ENCODE data around the gene ASMT.
"Not testable (repeated sequence)": the region's sequence is repeated elsewhere in the genome, so short reads cannot be mapped to it uniquely, and the experiment has no call there.

Gene ASMT

DNA sequence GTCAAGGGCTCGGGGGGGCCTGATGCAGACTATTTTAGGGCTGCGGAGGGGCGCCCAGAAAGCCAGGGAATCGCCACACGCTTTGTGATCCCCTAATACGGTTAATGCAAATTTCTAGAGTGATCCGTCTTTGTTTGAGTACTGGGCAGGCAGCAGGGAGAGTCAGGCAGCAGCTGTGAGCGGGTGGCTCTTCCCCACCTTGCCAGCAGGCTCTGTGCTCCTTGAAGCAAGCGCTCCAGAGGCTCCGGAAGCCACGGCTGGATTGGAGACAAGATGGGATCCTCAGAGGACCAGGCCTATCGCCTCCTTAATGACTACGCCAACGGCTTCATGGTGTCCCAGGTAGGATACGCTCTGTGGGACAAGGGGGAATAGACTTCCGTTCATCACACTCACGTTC is at the start of gene ASMT:
ASMT (plus strand) TSS at position 133 of the 400 bp plus-strand sequence; CDS start at position 274, 141 bp downstream.
- no peak for DNase-seq (ENCODE audit: low spot score)

DNA sequence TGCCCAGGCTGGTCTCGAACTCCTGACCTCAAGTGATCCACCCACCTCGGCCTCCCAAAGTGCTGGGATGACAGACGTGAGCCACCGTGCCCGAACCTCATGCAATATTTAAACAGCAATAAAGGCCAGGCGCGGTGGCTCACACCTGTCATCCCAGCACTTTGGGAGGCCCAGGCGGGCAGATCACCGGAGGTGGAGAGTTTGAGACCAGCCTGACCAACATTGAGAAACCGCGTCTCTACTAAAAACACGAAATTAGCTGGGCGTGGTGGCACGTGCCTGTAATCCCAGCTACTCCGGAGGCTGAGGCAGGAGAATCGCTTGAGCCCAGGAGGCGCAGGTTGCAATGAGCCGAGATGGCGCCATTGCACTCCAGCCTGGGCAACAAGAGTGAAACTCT is 40.7 kb upstream of the ASMT start:
- not testable (repeated sequence) for DNase-seq (ENCODE audit: low spot score)

GRCh38 chrX:1576201-1576992 is 38.5 kb upstream of the ASMT start:
- no peak for DNase-seq (ENCODE audit: low spot score)

DNA sequence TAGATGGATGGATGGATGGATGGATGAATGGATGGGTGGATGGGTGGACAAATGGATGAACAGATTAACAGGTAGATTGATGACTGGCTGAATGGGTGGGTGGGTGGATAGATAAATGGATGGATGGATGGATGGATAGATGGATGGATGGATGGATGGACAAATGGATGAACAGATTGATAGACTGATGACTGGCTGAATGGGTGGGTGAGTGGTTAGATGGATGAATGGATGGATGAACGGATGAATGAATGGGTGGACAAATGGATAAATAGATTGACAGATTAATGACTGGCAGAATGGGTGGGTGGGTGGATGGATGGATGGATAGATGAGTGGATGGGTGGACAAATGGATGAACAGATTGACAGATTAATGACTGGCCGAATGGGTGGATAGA is 37.0 kb upstream of the ASMT start:
- no peak for DNase-seq (ENCODE audit: low spot score)

GRCh38 chrX:1578511-1579173 is 36.2 kb upstream of the ASMT start:
- no peak for DNase-seq (ENCODE audit: low spot score)

DNA sequence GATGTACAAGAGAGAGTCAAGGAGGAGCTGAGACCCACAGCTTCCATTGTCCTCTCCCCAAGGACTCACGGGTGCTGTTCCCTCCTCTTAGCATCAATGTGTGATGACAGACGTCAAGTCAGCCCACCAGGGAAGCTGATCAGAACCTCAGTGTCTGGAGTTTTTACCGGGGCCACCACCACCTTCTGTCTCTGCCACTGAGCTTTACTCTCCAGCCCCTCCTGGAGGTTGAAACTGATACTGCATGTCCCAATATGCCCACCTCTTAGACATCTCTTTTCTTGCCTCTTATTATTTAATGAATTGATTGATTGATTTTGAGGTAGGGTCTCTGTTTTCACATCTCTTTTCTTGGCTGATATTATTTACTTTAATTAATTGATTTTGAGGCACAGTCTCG is 33.7 kb upstream of the ASMT start:
- DNase-seq (ENCODE audit: low spot score), result peak; percentile 69

GRCh38 chrX:1582686-1583437 is 32.0 kb upstream of the ASMT start:
- peak; percentile 59 for DNase-seq (ENCODE audit: low spot score)

DNA sequence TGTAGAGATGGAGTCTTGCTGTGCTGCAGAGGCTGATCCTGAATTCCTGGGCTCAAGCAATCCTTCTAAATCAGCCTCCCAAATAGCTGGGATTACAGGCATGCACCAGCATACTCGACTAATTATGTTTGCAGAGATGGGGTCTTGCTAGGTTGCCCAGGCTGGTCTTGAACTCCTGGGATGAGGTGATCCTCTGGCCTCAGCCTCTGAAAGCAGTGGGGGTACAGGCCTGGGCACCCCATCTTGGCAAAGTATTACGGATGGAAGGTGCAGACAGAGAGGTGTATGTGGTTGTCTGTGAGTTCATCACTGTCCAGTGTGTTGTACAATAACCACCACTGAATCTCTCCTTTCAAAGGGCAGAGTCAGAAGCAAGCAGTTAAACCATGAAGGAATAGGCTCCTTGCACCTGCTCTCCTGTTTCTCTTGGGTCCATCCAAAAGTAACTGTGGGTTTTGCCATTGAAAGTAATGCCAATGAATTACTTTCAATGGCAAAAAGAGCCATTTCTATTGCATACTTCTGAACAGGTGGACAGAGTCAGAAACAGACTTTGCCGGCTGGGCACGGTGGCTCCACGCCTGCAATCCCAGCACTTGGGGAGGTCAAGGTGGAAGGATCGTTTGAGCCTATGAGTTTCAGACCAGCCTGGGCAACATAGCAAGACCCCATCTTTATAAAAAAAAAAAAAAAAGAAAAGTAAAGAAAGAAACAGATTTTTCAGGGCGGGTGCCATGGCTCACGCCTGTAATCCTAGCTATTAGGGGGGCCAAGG is 30.4 kb upstream of the ASMT start:
- DNase-seq (ENCODE audit: low spot score), result no peak

DNA sequence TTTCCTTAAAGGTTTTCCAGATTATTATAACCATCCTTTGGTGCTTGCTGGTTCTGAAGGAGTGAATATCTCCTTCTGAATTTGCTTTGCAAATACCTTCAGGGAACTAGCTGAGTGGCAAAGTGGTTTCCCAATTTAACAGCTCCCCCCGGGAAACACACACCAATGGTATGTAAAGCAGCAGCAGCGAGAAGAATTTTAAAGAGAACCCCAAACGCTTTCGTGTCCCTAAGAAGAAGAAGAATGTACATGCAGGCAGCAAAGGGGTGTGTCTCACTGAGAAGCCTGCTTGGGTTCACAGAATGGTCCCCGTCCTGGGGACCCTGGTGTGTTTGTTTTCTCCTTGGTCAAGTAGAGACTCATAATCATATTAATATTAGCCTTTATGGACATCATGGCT is 27.7 kb upstream of the ASMT start:
- DNase-seq (ENCODE audit: low spot score), result no peak

DNA sequence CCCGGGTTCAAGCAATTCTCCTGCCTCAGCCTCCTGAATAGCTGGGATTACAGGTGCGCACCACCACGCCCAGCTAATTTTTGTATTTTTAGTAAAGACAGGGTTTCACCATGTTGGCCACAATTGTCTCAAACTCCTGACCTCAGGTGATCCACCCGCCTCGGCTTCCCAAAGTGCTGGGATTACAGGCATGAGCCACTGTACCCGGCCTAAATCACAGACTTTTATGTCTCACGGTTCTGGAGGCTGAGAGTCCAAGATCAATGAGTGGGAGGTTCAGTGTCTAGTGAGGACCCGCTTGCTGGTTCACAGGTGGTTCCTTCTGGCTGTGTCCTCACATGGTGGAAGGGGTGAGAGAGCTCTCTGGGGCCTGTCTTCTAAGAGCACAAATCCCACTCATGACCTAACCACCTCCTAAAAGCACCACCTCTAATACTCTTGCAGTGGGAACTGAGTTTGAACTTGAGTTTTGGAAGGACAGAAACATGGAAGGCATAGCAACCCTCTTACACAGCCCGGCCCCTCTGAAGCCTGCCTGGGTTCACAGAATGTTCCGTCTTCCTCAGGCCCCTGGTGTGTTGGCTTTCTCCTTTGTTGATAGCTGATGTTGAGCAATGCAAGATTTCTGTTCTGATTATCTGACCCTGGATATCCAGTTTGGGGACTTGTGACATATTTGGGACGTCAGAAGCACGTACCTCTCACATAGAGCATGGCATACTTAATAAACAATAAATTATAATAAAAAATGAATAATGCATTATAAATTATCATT is 25.3 kb upstream of the ASMT start:
- DNase-seq (ENCODE audit: low spot score), result no peak

DNA sequence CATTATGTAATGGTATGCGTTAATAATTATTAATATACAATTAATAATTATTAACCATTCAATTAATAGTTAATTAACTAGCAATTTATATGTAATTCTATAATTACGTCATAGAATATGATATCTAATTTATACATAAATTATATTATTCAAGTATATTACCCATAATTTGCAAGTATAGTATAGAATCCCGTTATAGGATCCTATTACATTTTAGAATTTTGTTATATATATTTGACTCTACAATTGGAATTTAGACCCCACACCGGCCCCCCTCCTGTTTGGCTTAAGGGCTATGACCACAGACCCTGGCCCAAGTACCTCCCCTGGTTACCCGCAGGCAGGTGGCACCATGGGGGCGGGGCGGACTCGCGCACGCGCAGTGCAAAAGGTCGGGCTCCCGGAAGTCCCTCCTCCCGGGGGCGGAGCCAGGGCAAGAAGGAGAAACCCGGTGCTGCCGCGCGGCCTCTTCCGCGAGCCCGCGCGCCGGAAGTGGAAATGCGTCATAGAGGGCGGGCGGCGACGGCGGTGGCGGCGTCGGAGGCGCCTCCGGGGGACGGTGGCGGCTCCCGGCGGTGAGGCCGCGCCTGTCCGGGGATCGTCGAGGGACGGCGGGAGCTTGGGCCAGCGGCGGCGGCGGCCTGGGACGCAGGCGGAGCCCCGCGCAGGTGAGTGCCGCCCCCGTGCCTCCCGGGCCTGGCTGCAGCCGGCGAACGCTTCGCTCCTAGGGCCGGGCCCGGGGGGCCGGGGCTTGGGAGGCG is 23.6 kb upstream of the ASMT start, which contains the start of gene AKAP17A:
AKAP17A (plus strand) TSS at position 503 of the 761 bp plus-strand sequence. CDS start 1,859 bp downstream, outside the sequence.
- peak; percentile 93 for DNase-seq (ENCODE audit: low spot score)

DNA sequence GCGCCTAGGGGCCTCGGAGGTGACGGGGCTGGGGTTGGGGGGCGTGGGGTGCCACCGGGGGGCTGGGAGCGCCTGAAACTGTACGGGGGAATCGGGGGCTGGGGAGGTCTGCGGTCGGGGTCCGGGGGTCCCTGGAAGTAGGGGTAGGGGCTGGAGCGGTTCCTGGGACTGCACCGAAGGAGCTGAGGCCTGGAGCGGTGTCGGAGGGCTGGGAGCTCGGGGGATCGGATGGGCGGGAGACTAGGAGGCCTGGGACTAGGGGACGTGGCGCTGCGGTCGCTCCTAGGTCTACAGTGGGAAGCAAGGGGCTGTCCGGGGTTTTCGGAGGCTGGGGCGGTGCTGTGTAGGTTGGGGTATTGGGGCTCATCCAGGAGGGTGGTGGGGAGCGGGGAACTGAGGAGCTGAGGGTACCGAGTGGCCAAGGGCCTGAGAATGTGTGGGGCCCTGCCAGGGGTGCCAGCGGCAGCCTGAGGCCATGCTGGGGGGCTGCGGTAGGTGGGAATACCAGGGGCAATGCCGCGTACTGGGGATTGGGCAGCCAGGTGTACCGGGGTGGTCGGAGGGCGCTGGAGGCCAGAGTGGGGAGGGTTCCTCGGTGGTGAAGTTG is 22.9 kb upstream of the ASMT start:
- DNase-seq (ENCODE audit: low spot score), result no peak

DNA sequence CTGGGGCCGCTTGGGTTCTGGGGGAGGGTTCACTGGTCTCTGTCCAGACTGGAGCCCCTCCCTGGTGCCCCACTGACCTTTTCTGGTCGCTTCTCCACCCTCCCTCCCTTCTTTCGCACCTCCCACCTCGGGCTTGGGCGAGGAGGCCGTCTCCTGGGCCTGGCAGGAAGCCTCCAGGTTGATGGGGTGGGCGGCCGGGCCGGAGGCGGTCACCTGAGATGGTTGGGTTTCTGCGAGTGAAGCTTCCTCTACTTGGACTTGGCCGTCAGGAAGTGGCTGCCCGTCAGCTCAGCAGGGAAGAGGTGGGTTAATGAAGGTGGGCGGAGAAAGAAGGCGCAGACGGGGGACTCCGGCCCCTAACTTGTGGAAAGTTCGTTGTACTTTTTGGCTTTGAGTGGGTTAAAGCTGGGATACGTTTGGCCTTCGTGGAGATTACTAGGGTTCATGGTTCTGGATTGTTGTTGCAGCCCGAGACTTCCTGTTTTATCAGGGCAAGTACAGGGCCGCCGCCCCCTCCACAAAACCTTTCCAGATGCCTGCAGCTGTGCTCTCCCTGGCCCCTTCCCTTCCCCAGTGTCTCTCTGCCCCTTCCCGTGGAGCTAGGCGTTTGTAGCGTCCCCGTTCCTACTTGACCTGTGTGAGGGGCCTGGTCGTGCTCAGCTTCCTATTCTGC is 22.3 kb upstream of the ASMT start:
- peak; percentile 42 for DNase-seq (ENCODE audit: low spot score)

DNA sequence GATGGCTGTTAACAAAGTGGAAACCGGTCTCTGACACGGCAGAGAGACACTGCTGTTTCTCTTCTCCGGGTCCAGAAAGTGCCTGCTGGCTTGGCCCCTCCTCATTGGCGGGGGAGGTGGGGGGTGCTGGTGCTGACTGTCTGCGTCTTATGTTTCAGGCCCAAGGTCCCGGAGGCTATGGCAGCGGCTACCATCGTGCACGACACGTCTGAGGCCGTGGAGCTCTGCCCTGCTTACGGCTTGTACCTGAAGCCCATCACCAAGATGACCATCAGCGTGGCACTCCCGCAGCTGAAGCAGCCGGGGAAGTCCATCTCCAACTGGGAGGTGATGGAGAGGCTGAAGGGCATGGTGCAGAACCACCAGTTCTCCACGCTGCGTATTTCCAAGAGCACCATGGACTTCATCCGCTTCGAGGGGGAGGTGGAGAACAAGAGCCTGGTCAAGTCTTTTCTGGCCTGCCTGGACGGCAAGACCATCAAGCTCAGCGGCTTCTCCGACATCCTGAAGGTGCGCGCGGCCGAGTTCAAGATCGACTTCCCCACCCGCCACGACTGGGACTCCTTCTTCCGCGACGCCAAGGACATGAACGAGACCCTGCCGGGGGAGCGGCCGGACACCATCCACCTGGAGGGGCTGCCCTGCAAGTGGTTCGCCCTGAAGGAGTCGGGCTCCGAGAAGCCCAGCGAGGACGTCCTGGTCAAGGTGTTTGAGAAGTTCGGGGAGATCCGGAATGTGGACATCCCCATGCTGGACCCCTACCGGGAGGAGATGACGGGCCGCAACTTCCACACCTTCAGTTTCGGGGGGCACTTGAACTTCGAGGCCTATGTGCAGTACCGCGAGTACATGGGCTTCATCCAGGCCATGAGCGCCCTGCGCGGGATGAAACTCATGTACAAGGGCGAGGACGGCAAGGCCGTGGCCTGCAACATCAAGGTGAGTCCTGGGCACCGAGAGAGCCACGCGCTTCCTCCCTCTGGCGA is 21.3 kb upstream of the ASMT start:
- no peak for DNase-seq (ENCODE audit: low spot score)

DNA sequence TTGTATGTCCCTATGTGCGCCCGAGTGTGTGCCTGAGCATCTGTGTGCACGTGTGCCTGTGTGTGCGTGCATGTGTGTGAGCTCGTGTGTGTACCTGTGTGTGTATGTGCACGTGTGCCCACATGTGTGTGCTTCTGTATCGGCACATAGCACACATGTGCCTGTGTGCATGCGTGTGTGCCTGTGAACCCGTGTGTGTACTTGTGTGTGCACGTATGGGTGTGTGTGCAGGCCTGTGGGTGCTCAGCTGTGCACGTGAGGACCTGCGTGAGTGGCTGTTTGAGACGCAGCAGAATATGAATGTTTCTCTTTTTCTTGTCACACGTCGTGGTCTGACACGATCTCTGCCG is 19.2 kb upstream of the ASMT start:
- no peak for DNase-seq (ENCODE audit: low spot score)

GRCh38 chrX:1596676-1597344 is 18.0 kb upstream of the ASMT start:
- no peak for DNase-seq (ENCODE audit: low spot score)

DNA sequence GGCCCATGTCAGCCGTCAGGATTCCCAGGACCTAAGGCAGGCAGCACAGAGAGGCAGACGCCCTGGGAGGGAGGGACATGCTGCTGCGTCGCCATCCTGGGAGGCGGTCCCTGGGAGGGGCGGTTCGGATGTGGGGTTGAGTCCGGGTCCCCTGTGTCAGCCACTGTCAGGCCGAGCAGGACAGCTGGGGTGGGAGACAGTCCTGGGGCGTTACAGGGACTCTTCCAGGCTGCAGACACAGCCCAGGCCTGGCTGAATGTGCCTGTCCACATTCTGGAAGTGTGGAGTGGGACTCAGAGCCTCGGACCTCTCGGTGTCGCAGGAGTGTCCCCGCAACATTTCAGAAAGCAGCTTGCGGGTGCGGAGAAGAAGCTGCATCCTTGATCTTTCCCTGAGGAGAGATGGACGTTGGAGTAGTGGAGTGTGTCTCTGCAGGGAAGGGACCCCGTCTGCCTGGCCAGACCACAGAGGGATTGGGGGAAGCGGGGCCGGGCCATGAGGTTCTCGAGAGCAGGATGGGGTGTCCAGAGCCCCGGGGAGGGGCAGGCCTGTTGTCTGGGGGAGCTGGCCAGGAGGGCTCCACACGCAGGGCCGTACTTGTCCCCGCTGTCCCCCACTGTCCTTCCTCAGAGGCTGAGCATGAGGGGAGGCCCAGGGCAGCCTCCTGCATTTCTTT is 17.4 kb upstream of the ASMT start:
- DNase-seq (ENCODE audit: low spot score), result no peak
